ENCODE measurements around the gene MAN1A1.
A peak's percentile ranks its signal among the peaks of the same experiment; 100 is the strongest.

Gene MAN1A1

GRCh38 chr6:119267126-119267905 lies 82.2 kb downstream of the MAN1A1 start:
- DNase-seq: peak in 1 of 2 donors; percentile 46

GRCh38 chr6:119264854-119265397 lies 84.6 kb downstream of the MAN1A1 start:
- DNase-seq: no peak

GRCh38 chr6:119262612-119263011 lies 86.9 kb downstream of the MAN1A1 start:
- no peak for DNase-seq

GRCh38 chr6:119261944-119262284 lies 87.6 kb downstream of the MAN1A1 start:
- DNase-seq: no peak

GRCh38 chr6:119259027-119259426 lies 90.5 kb downstream of the MAN1A1 start:
- DNase-seq: no peak

- DNase-seq: no peak
Observed at GRCh38 chr6:119257726-119258125, 91.8 kb downstream of the MAN1A1 start.

- DNase-seq: no peak
Observed at GRCh38 chr6:119256978-119257462, 92.5 kb downstream of the MAN1A1 start.

GRCh38 chr6:119256392-119256791 lies 93.2 kb downstream of the MAN1A1 start:
- no peak for DNase-seq

GRCh38 chr6:119255492-119255891 lies 94.1 kb downstream of the MAN1A1 start:
- DNase-seq: no peak

- no peak for DNase-seq
Observed at GRCh38 chr6:119250036-119250435, 99.5 kb downstream of the MAN1A1 start.

- DNase-seq: no peak
Observed at GRCh38 chr6:119249319-119249718, 100.2 kb downstream of the MAN1A1 start.

GRCh38 chr6:119247504-119247903 lies 102.1 kb downstream of the MAN1A1 start:
- no peak for DNase-seq

GRCh38 chr6:119243657-119244056 lies 105.9 kb downstream of the MAN1A1 start:
- DNase-seq: no peak

- no peak for DNase-seq
Observed at GRCh38 chr6:119243037-119243436, 106.5 kb downstream of the MAN1A1 start.

GRCh38 chr6:119241540-119242309 lies 107.8 kb downstream of the MAN1A1 start:
- no peak for DNase-seq

- no peak for DNase-seq
Observed at GRCh38 chr6:119241111-119241465, 108.5 kb downstream of the MAN1A1 start.

GRCh38 chr6:119240257-119241110 lies 109.1 kb downstream of the MAN1A1 start:
- DNase-seq: no peak

- no peak for DNase-seq
Observed at GRCh38 chr6:119237177-119237715, 112.3 kb downstream of the MAN1A1 start.

GRCh38 chr6:119234941-119235340 lies 114.6 kb downstream of the MAN1A1 start:
- no peak for DNase-seq

GRCh38 chr6:119234457-119234856 lies 115.1 kb downstream of the MAN1A1 start:
- no peak for DNase-seq

GRCh38 chr6:119233312-119233984 lies 116.1 kb downstream of the MAN1A1 start:
- no peak for DNase-seq

GRCh38 chr6:119231394-119231793 lies 118.2 kb downstream of the MAN1A1 start:
- DNase-seq: no peak

All from bone marrow (tissue), 2 donors.